Astrocyte of the cerebellum (primary cell): Measurements from ENCODE around the gene FCRLA.

ENCODE experiments used
- DNase-seq: peaks from one replicate; pipeline ENCODE4 v3.0.0-alpha.2; 2011; ENCODE audit warnings: low read depth
- H3K4me3 ChIP-seq: 2 replicates; pipeline ENCODE4 v1.5.1; 2011; ENCODE audit warnings: mild to moderate bottlenecking, low read depth, low read length, moderate library complexity
- in situ Hi-C: cut with HindIII; loops from 2 replicates; pipeline ENCODE4 v1.10.0; 2017; ENCODE audit warnings: low sequenced_read_pairs
- TF ChIP-seq, protein P1 (sequence below): IDR thresholded peaks from 2 replicates; pipeline ENCODE4 v1.5.1; 2012; ENCODE audit warnings: low read length, low read depth, moderate library complexity, mild to moderate bottlenecking; ENCODE audit errors: missing control alignments

The FCRLA gene

GRCh38 chr1:161747801-161748200, 40.8 kb downstream of the FCRLA start:
- in situ Hi-C loops: loop anchor here (25.0 kb wide), 1 partner anchor 536 kb away; the partner anchor contains the start of genes APOA2, FCER1G and NDUFS2
- no peak overlapping the region for H3K4me3 ChIP-seq
- TF ChIP-seq, protein P1, sequence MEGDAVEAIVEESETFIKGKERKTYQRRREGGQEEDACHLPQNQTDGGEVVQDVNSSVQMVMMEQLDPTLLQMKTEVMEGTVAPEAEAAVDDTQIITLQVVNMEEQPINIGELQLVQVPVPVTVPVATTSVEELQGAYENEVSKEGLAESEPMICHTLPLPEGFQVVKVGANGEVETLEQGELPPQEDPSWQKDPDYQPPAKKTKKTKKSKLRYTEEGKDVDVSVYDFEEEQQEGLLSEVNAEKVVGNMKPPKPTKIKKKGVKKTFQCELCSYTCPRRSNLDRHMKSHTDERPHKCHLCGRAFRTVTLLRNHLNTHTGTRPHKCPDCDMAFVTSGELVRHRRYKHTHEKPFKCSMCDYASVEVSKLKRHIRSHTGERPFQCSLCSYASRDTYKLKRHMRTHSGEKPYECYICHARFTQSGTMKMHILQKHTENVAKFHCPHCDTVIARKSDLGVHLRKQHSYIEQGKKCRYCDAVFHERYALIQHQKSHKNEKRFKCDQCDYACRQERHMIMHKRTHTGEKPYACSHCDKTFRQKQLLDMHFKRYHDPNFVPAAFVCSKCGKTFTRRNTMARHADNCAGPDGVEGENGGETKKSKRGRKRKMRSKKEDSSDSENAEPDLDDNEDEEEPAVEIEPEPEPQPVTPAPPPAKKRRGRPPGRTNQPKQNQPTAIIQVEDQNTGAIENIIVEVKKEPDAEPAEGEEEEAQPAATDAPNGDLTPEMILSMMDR: no peak
- no peak for DNase-seq

DNA sequence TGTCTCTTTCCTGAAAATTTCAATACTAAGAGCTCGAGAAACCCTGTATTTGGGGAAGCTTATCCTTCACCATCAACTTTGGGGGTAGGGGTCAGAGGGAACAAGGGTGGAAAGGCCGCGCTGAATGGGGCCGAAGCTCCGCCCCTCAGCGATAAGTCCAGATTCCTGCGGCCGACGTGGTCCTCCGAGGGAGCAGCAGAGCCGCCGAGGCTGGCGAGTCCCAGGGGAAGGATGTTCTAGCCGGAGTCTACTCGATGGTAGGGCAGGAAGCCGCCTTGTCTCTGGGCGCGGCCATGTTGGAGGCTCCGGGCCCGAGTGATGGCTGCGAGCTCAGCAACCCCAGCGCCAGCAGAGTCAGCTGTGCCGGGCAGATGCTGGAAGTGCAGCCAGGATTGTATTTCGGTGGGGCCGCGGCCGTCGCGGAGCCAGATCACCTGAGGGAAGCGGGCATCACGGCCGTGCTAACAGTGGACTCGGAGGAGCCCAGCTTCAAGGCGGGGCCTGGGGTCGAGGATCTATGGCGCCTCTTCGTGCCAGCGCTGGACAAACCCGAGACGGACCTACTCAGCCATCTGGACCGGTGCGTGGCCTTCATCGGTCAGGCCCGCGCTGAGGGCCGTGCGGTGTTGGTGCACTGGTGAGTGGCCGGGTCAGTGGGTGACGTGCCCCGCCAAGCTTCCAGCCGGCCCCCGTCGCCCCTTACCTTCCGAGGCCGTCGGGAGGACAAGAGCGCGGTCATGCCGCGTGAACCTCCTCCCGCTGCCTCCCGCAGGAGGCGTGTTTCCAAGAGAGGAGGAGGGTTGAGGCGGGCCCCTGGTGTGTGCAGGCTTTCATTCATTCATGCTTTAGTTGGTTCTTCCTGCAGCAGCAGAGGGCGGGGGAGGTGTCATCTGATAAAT, 42.7 kb downstream of the FCRLA start, which contains the start of gene DUSP12:
Gene DUSP12, plus strand, starts transcription at position 278 of the 899 bp plus-strand sequence. Its CDS starts 16 bp downstream, at position 294.
- TF ChIP-seq, protein P1: no peak
- in situ Hi-C loops: loop anchor here (25.0 kb wide), 1 partner anchor 537 kb away; the partner anchor contains the start of genes APOA2, FCER1G and NDUFS2
- peak; percentile 89 for DNase-seq
- H3K4me3 ChIP-seq: peak within 1 kb of the TSS; percentile 70

DNA sequence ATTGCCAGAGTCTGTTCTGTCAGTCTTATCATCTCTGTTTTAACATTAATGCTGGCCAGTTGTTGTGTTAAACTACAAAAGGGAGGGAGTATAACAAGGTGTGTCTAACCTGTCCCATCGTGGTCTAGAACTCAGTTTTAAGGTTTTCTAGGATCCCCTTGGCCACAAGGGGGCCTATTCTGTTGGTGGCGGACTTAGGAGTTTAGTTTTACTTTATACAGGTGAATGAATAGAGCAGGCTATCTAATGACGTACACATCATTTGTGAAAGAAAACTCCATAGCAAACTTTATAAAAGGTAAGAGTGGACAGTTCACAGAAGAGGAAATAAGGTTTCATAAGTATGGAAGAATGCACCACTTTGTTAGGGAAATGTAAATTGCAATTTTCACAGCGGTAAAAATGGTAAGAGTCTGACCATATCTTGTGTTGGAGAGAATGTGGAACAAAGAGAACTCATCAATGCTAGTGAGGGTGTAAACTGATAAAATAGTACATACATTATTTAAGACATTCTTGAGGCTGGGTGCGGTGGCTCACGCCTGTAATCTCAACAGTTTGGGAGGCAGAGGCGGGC, 56.6 kb downstream of the FCRLA start:
- in situ Hi-C loops: no loop called here
- TF ChIP-seq, protein P1: peak; percentile 55
- H3K4me3 ChIP-seq: no peak overlapping the region
- no peak for DNase-seq
